ENCODE measurements around the gene PGC. TPM values are rescaled to one million over a fixed set of nuclear protein-coding genes. Genes with fewer than 3 reads are reported as not detected.

Gene PGC
- total RNA-seq, 3 donors from 2014 or later = not detected

GRCh38 chr6:41713650-41714291 lies 33.4 kb downstream of the PGC start:
- ATAC-seq (peak; percentile 54), DNase-seq (peak in 1 of 3 donors; percentile 56)
- intact Hi-C loops (cut with DNase I, micrococcal nuclease) = no loop called here
- H3K4me1 ChIP-seq (ENCODE audit: low read depth) = peaks cover 10% of the 10 kb centered on the region
- H3K9me3 ChIP-seq = no peaks in the 10 kb centered on the region
- H3K36me3 ChIP-seq (ENCODE audit: low read depth) = no peaks in the 10 kb centered on the region
- TF ChIP-seq CTCF (IDR thresholded peaks at IDR 0.05) = no peak
- no peak overlapping the region for H3K4me3 ChIP-seq

- Histone ChIP-seq H3K9me3 (no peaks in the 10 kb centered on the region), H3K4me1 (ENCODE audit: low read depth) (peaks cover 10% of the 10 kb centered on the region), H3K4me3 (no peak overlapping the region), H3K36me3 (ENCODE audit: low read depth) (no peaks in the 10 kb centered on the region)
- peak in 1 of 3 donors; percentile 54 for DNase-seq
- peak; percentile 15 for ATAC-seq
- no peak for TF ChIP-seq CTCF (IDR thresholded peaks at IDR 0.05)
- intact Hi-C loops (cut with DNase I, micrococcal nuclease) = no loop called here
These were observed 34.0 kb downstream of the PGC start for GRCh38 chr6:41713159-41713649.

- peak in 1 of 3 donors; percentile 57 for DNase-seq
- Histone ChIP-seq H3K4me1 (ENCODE audit: low read depth) (peaks cover 10% of the 10 kb centered on the region), H3K9me3 (no peaks in the 10 kb centered on the region), H3K4me3 (no peak overlapping the region), H3K36me3 (ENCODE audit: low read depth) (no peaks in the 10 kb centered on the region)
- no peak for ATAC-seq
- intact Hi-C loops (cut with DNase I, micrococcal nuclease) = no loop called here
- no peak for TF ChIP-seq CTCF (IDR thresholded peaks at IDR 0.05)
These were observed 34.5 kb downstream of the PGC start for GRCh38 chr6:41712651-41713103.

- no peak for DNase-seq
- ATAC-seq = no peak
- H3K36me3 ChIP-seq (ENCODE audit: low read depth) = no peaks in the 10 kb centered on the region
- peaks cover 5% of the 10 kb centered on the region for H3K4me1 ChIP-seq (ENCODE audit: low read depth)
- H3K4me3 ChIP-seq = no peak overlapping the region
- intact Hi-C loops (cut with DNase I, micrococcal nuclease) = no loop called here
- no peak for TF ChIP-seq CTCF (IDR thresholded peaks at IDR 0.05)
- H3K9me3 ChIP-seq = no peaks in the 10 kb centered on the region
These were observed 35.7 kb downstream of the PGC start for GRCh38 chr6:41711323-41712038.

GRCh38 chr6:41709375-41709774 lies 37.8 kb downstream of the PGC start:
- no peaks in the 10 kb centered on the region for H3K36me3 ChIP-seq (ENCODE audit: low read depth)

More at GRCh38 chr6:41709375-41709774, 37.8 kb downstream of the PGC start:
- TF ChIP-seq CTCF (IDR thresholded peaks at IDR 0.05) = no peak
- Histone ChIP-seq H3K9me3 (no peaks in the 10 kb centered on the region), H3K4me1 (ENCODE audit: low read depth) (peaks cover 17% of the 10 kb centered on the region), H3K4me3 (no peak overlapping the region)
- DNase-seq = no peak
- no peak for ATAC-seq
- intact Hi-C loops (cut with DNase I, micrococcal nuclease) = no loop called here
